Lower leg skin (tissue), 4 donors: ENCODE data around the gene PRR14L. TPM values are rescaled to one million over a fixed set of nuclear protein-coding genes. Genes with fewer than 3 reads are reported as not detected.
A peak's percentile ranks its signal among the peaks of the same experiment; 100 is the strongest.
"Not testable (repeated sequence)": the region's sequence is repeated elsewhere in the genome, so short reads cannot be mapped to it uniquely, and the experiment has no call there.

Experiments
- DNase-seq, 2 donors: peaks; one replicate each; pipeline ENCODE4 v3.0.0-alpha.2; 2019; ENCODE audit warnings: low spot score in 2 of 2
- H3K4me3 ChIP-seq: fragments of 200-600 bp; sonication (generic); 2 replicates; pipeline ENCODE4 v1.5.1; 2017; ENCODE audit warnings: mild to moderate bottlenecking, low read depth; ENCODE audit not compliant: poor library complexity, severe bottlenecking
- CTCF ChIP-seq, 3 donors: fragments of 450-650 bp; IDR thresholded peaks; one replicate each; pipeline ENCODE4 v1.5.1; 2016; ENCODE audit warnings: antibody characterized with exemption in 3 of 3, mild to moderate bottlenecking in 3 of 3, moderate library complexity in 2 of 3
- POLR2A ChIP-seq, 2 donors: fragments of 450-650 bp; IDR thresholded peaks; one replicate each; pipeline ENCODE4 v1.6.1; 2016 to 2017; ENCODE audit warnings: antibody characterized with exemption in 2 of 2, mild to moderate bottlenecking in 1 of 2, moderate library complexity in 1 of 2
- WGBS, 2 donors: methylation state at CpG; one replicate each; pipeline ENCODE4 v1.1.5; 2018; 5-methylcytosine and 5-hydroxymethylcytosine counted together
- intact Hi-C: fragments of 100-400 bp; cut with DNase I; formaldehyde crosslinking; loops from one replicate; pipeline ENCODE4 v1.15.0; 2023; ENCODE audit warnings: low total_unique reads
- total RNA-seq, 4 donors: library from RNA; depleted of rRNA; stranded (reverse); fragments of >200 nt; gene quantifications; one replicate each; pipeline ENCODE4 v1.1.0, GENCODE V29; 2016

Gene PRR14L
- total RNA-seq, 4 donors from 2014 or later = 27.0 to 32.7 (median 29.7) TPM

- intact Hi-C loops = no loop called here
- no peak overlapping the region for H3K4me3 ChIP-seq
- DNase-seq = no peak
- WGBS, 2 donors = 91% methylated on average over 7 of the region's 7 CpGs
- TF ChIP-seq CTCF (IDR thresholded peaks at IDR 0.05) (no peak), POLR2A (IDR thresholded peaks at IDR 0.05) (no peak)
Observed at GRCh38 chr22:31743871-31744270, 6.1 kb downstream of the PRR14L start.

- no peak for DNase-seq
- WGBS, 2 donors = 89 to 98% methylated on average over 2 of the region's 2 CpGs
- no peak overlapping the region for H3K4me3 ChIP-seq
- TF ChIP-seq POLR2A (IDR thresholded peaks at IDR 0.05) (no peak), CTCF (IDR thresholded peaks at IDR 0.05) (no peak)
- intact Hi-C loops = no loop called here
Observed at GRCh38 chr22:31742682-31743081, 7.2 kb downstream of the PRR14L start.

GRCh38 chr22:31742115-31742514 is 7.8 kb downstream of the PRR14L start:
- TF ChIP-seq POLR2A (IDR thresholded peaks at IDR 0.05) = no peak
- intact Hi-C loops = no loop called here
- WGBS, 2 donors = 71 to 80% methylated on average over 3 of the region's 3 CpGs
- peak in 1 of 2 donors; percentile 40 for DNase-seq
- no peak overlapping the region for H3K4me3 ChIP-seq

- WGBS, 2 donors = 76 to 81% methylated on average over 7 of the region's 7 CpGs
- DNase-seq, intact Hi-C loops, H3K4me3 ChIP-seq: not testable (repeated sequence)
Observed at GRCh38 chr22:31740314-31740713, 9.6 kb downstream of the PRR14L start.

- 71 to 76% methylated on average over 2 of the region's 2 CpGs for WGBS, 2 donors
- TF ChIP-seq CTCF (IDR thresholded peaks at IDR 0.05) = no peak
- TF ChIP-seq POLR2A (IDR thresholded peaks at IDR 0.05) = no peak
- H3K4me3 ChIP-seq = no peak overlapping the region
- intact Hi-C loops = no loop called here
- DNase-seq = peak in 1 of 2 donors; percentile 50
Observed at GRCh38 chr22:31739795-31740201, 10.1 kb downstream of the PRR14L start.

- WGBS, 2 donors = 63 to 70% methylated on average over 2 of the region's 2 CpGs
- DNase-seq = peak in 1 of 2 donors; percentile 48
Observed at GRCh38 chr22:31738566-31738965, 11.4 kb downstream of the PRR14L start.

More at GRCh38 chr22:31738566-31738965, 11.4 kb downstream of the PRR14L start:
- TF ChIP-seq POLR2A (IDR thresholded peaks at IDR 0.05) (no peak), CTCF (IDR thresholded peaks at IDR 0.05) (no peak)
- intact Hi-C loops = no loop called here
- H3K4me3 ChIP-seq = no peak overlapping the region
